NCI-H146 (cell line): ENCODE data around the gene CAMTA1.

Experiments used
- DNase-seq: peaks from one replicate; lab custom pipeline; 2025; lab: John Stamatoyannopoulos, UW

Gene CAMTA1

GRCh38 chr1:6979003-6979613 is 193.9 kb downstream of the CAMTA1 start:
- DNase-seq = no peak

GRCh38 chr1:6981595-6981994 is 196.3 kb downstream of the CAMTA1 start:
- no peak for DNase-seq

- no peak for DNase-seq
These were observed 197.2 kb downstream of the CAMTA1 start for GRCh38 chr1:6982443-6982842.

- DNase-seq = no peak
These were observed 197.6 kb downstream of the CAMTA1 start for GRCh38 chr1:6982860-6983259.

- no peak for DNase-seq
These were observed 199.3 kb downstream of the CAMTA1 start for GRCh38 chr1:6984536-6984935.

- no peak for DNase-seq
These were observed 199.7 kb downstream of the CAMTA1 start for GRCh38 chr1:6984986-6985385.

- DNase-seq = no peak
These were observed 200.5 kb downstream of the CAMTA1 start for GRCh38 chr1:6985549-6986276.

GRCh38 chr1:6986281-6986680 is 201.0 kb downstream of the CAMTA1 start:
- no peak for DNase-seq

- DNase-seq = no peak
These were observed 202.7 kb downstream of the CAMTA1 start for GRCh38 chr1:6987940-6988339.

- no peak for DNase-seq
These were observed 203.5 kb downstream of the CAMTA1 start for GRCh38 chr1:6988796-6989195.

- DNase-seq = no peak
These were observed 204.2 kb downstream of the CAMTA1 start for GRCh38 chr1:6989212-6990159.

GRCh38 chr1:6991266-6991665 is 206.0 kb downstream of the CAMTA1 start:
- no peak for DNase-seq

GRCh38 chr1:6995789-6996188 is 210.5 kb downstream of the CAMTA1 start:
- DNase-seq = no peak

GRCh38 chr1:6996371-6996770 is 211.1 kb downstream of the CAMTA1 start:
- no peak for DNase-seq

GRCh38 chr1:6996866-6997265 is 211.6 kb downstream of the CAMTA1 start:
- DNase-seq = no peak

GRCh38 chr1:6998267-6998666 is 213.0 kb downstream of the CAMTA1 start:
- DNase-seq = peak; percentile 5

GRCh38 chr1:6999826-7000225 is 214.6 kb downstream of the CAMTA1 start:
- DNase-seq = no peak

- no peak for DNase-seq
These were observed 215.5 kb downstream of the CAMTA1 start for GRCh38 chr1:7000720-7001119.

GRCh38 chr1:7002728-7003127 is 217.5 kb downstream of the CAMTA1 start:
- no peak for DNase-seq

GRCh38 chr1:7003676-7004075 is 218.4 kb downstream of the CAMTA1 start:
- DNase-seq = no peak

GRCh38 chr1:7004181-7004580 is 218.9 kb downstream of the CAMTA1 start:
- DNase-seq = no peak

GRCh38 chr1:7005762-7006161 is 220.5 kb downstream of the CAMTA1 start:
- no peak for DNase-seq
